ENCODE data around the gene MANEA. TPM values are rescaled to one million over a fixed set of nuclear protein-coding genes. Genes with fewer than 3 reads are reported as not detected.

The MANEA gene
- total and polyA plus RNA-seq, 2 donors (not counting 3 experiments of a cell fraction or from before 2014, with no cell fraction given), result 5.2 to 18.5 TPM

GRCh38 chr6:95529762-95530161 is 47.6 kb upstream of the MANEA start:
- Histone ChIP-seq H3K27me3 (ENCODE audit: control insufficient read depth in 2 of 2, insufficient read depth in 2 of 2, low read length in 2 of 2) (no peaks in the 10 kb centered on the region), H3K79me2 (ENCODE audit: control insufficient read depth, insufficient read depth, low read length) (no peaks in the 10 kb centered on the region), H3K9ac (replicated peaks; ENCODE audit: extremely low read depth, insufficient read depth, low read length) (no peak overlapping the region), H3K27ac (ENCODE audit: insufficient read depth, low read depth, low read length) (no peak overlapping the region), H3K36me3 (ENCODE audit: control insufficient read depth in 2 of 2, extremely low read depth in 1 of 2, insufficient read depth in 2 of 2, low read length in 2 of 2) (no peaks in the 10 kb centered on the region), H3K9me3 (replicated peaks; ENCODE audit: control insufficient read depth, insufficient read depth, low read length) (no peaks in the 10 kb centered on the region), H3K9me1 (replicated peaks; ENCODE audit: control insufficient read depth, extremely low read depth, insufficient read depth, low read length) (no peaks in the 10 kb centered on the region), H3K4me2 (ENCODE audit: insufficient read depth, low read length) (no peak overlapping the region), H4K20me1 (replicated peaks; ENCODE audit: control insufficient read depth, extremely low read depth, insufficient read depth, low read length) (no peaks in the 10 kb centered on the region), H2AFZ (ENCODE audit: low read depth, low read length) (no peak overlapping the region), H3K4me1 (ENCODE audit: control insufficient read depth, extremely low read depth, insufficient read depth, low read length) (no peaks in the 10 kb centered on the region), H3K4me3 (replicated peaks in 1 of 3; ENCODE audit: insufficient read depth in 1 of 3, low read depth in 1 of 3, low read length in 3 of 3) (no peak overlapping the region)
- no TSS peak for BruUV-seq (replicated peaks)
- FAIRE-seq (no peak), DNase-seq (ENCODE audit: low read depth, low spot score) (no peak)
- CTCF ChIA-PET, result no interaction called here
- dilution Hi-C loops (cut with MboI; ENCODE audit: extremely low pct_ligation_motif_present, low sequenced_read_pairs), result no loop called here
- no peak for TF ChIP-seq POLR2AphosphoS5 (IDR thresholded peaks at IDR 0.05; ENCODE audit: insufficient read depth, low read depth, low read length)
- intact Hi-C loops (cut with micrococcal nuclease), result no loop called here
- POLR2A ChIA-PET, result no interaction called here

DNA sequence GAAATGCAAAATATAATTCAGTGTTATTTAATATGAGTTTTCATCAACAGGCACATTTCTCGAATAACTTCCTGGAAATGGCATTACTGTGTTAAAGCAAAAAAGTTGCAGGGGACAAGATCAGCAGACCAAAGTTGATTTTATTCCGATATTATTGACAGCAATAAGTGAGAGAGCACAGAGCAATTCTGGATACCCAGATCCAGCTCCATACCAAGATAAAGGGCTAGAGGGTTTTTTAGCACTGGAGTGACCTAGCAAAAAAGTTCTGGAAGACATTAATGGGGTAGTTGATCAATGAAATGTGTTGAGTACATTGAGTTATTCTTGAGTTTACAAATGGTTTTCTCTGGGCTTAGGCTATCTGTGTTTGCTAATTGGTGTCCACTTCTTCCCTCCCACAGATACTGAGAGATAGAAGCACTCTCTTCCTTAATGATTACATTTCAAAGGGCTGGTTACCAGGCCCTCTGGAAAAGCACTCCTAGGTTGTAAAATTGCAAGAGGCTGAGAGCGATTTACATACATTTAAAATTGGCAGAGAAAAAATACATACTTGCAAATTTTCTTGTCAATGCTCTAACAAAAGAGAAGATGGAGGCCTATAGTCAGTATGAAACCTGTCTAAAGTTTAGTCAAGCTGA is 47.0 kb upstream of the MANEA start:
- H3K4me3 ChIP-seq (replicated peaks in 1 of 3; ENCODE audit: insufficient read depth in 1 of 3, low read depth in 1 of 3, low read length in 3 of 3), result no peak overlapping the region
- no peaks in the 10 kb centered on the region for H4K20me1 ChIP-seq (replicated peaks; ENCODE audit: control insufficient read depth, extremely low read depth, insufficient read depth, low read length)
- H3K36me3 ChIP-seq (ENCODE audit: control insufficient read depth in 2 of 2, extremely low read depth in 1 of 2, insufficient read depth in 2 of 2, low read length in 2 of 2), result no peaks in the 10 kb centered on the region
- dilution Hi-C loops (cut with MboI; ENCODE audit: extremely low pct_ligation_motif_present, low sequenced_read_pairs) (no loop called here), intact Hi-C loops (cut with micrococcal nuclease) (no loop called here)
- H3K79me2 ChIP-seq (ENCODE audit: control insufficient read depth, insufficient read depth, low read length), result no peaks in the 10 kb centered on the region
- H3K27me3 ChIP-seq (ENCODE audit: control insufficient read depth in 2 of 2, insufficient read depth in 2 of 2, low read length in 2 of 2), result no peaks in the 10 kb centered on the region
- BruUV-seq (replicated peaks), result no TSS peak
- no peak overlapping the region for H3K9ac ChIP-seq (replicated peaks; ENCODE audit: extremely low read depth, insufficient read depth, low read length)
- TF ChIP-seq, protein P1, sequence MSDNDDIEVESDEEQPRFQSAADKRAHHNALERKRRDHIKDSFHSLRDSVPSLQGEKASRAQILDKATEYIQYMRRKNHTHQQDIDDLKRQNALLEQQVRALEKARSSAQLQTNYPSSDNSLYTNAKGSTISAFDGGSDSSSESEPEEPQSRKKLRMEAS (IDR thresholded peaks at IDR 0.05; ENCODE audit: insufficient read depth, insufficient read length), result no peak
- TF ChIP-seq POLR2AphosphoS5 (IDR thresholded peaks at IDR 0.05; ENCODE audit: insufficient read depth, low read depth, low read length) (no peak), GATA2 (IDR thresholded peaks at IDR 0.05; ENCODE audit: insufficient read depth, insufficient read length, low read depth, low read length) (no peak), MYC (IDR thresholded peaks at IDR 0.05; ENCODE audit: low read depth, low read length) (no peak), FOS (IDR thresholded peaks at IDR 0.05; ENCODE audit: borderline replicate concordance, insufficient read depth, low read length) (no peak), POLR2A (IDR thresholded peaks at IDR 0.05; ENCODE audit: low read depth, low read length) (no peak), JUN (IDR thresholded peaks at IDR 0.05; ENCODE audit: borderline replicate concordance, insufficient read depth, insufficient read length, low read depth) (no peak), EZH2 (IDR thresholded peaks at IDR 0.05; ENCODE audit: borderline replicate concordance, low read depth, low read length, severe bottlenecking) (no peak), CTCF (IDR thresholded peaks at IDR 0.05; ENCODE audit: extremely low read depth in 1 of 2, insufficient read depth in 1 of 2, low read depth in 1 of 2, low read length in 2 of 2) (no peak)
- no peak overlapping the region for H3K4me2 ChIP-seq (ENCODE audit: insufficient read depth, low read length)
- no peaks in the 10 kb centered on the region for H3K4me1 ChIP-seq (ENCODE audit: control insufficient read depth, extremely low read depth, insufficient read depth, low read length)
- ChIA-PET CTCF (no interaction called here), POLR2A (no interaction called here)
- no peak overlapping the region for H3K27ac ChIP-seq (ENCODE audit: insufficient read depth, low read depth, low read length)
- no peaks in the 10 kb centered on the region for H3K9me1 ChIP-seq (replicated peaks; ENCODE audit: control insufficient read depth, extremely low read depth, insufficient read depth, low read length)
- FAIRE-seq, result no peak
- H2AFZ ChIP-seq (ENCODE audit: low read depth, low read length), result no peak overlapping the region
- H3K9me3 ChIP-seq (replicated peaks; ENCODE audit: control insufficient read depth, insufficient read depth, low read length), result no peaks in the 10 kb centered on the region
- DNase-seq (ENCODE audit: low read depth, low spot score), result no peak

Data from endothelial cell of umbilical vein (primary cell).